ENCODE data around the gene ZFC3H1. TPM values are rescaled to one million over a fixed set of nuclear protein-coding genes. Genes with fewer than 3 reads are reported as not detected.

Gene ZFC3H1
- total RNA-seq, 1 donor from 2014 or later = 15.2 TPM

- ATAC-seq = no peak
Measured at GRCh38 chr12:71645268-71645667, 18.4 kb downstream of the ZFC3H1 start.

GRCh38 chr12:71642264-71642663 is 21.4 kb downstream of the ZFC3H1 start:
- intact Hi-C loops (cut with DNase I) = no loop called here
- DNase-seq (ENCODE audit: missing footprints) = no peak
- no peak for ATAC-seq

More at GRCh38 chr12:71645268-71645667, 18.4 kb downstream of the ZFC3H1 start:
- intact Hi-C loops (cut with DNase I) = no loop called here
- no peak for DNase-seq (ENCODE audit: missing footprints)

GRCh38 chr12:71641390-71641789 is 22.3 kb downstream of the ZFC3H1 start:
- no peak for ATAC-seq
- DNase-seq (ENCODE audit: missing footprints) = no peak
- intact Hi-C loops (cut with DNase I) = no loop called here

GRCh38 chr12:71640316-71640715 is 23.3 kb downstream of the ZFC3H1 start:
- DNase-seq (ENCODE audit: missing footprints) = no peak
- intact Hi-C loops (cut with DNase I) = no loop called here
- ATAC-seq = no peak

- intact Hi-C loops (cut with DNase I) = loop anchor here (5.0 kb wide), 2 partner anchors 108 to 222 kb away; no protein-coding TSS in a partner anchor
Measured at GRCh38 chr12:71639341-71639760, 24.3 kb downstream of the ZFC3H1 start.

GRCh38 chr12:71638499-71638898 is 25.1 kb downstream of the ZFC3H1 start:
- ATAC-seq (no peak), DNase-seq (ENCODE audit: missing footprints) (no peak)
- intact Hi-C loops (cut with DNase I) = loop anchor here (5.0 kb wide), 2 partner anchors 109 to 221 kb away; no protein-coding TSS in a partner anchor

More at GRCh38 chr12:71639341-71639760, 24.3 kb downstream of the ZFC3H1 start:
- no peak for DNase-seq (ENCODE audit: missing footprints)
- peak; percentile 52 for ATAC-seq

GRCh38 chr12:71636704-71637115 is 26.9 kb downstream of the ZFC3H1 start:
- intact Hi-C loops (cut with DNase I) = loop anchor here (5.0 kb wide), 2 partner anchors 111 to 219 kb away; no protein-coding TSS in a partner anchor
- ATAC-seq = no peak
- DNase-seq (ENCODE audit: missing footprints) = no peak

- intact Hi-C loops (cut with DNase I) = no loop called here
- DNase-seq (ENCODE audit: missing footprints) (no peak), ATAC-seq (no peak)
Measured at GRCh38 chr12:71627438-71628002, 36.1 kb downstream of the ZFC3H1 start.

GRCh38 chr12:71626768-71627167 is 36.9 kb downstream of the ZFC3H1 start:
- no peak for DNase-seq (ENCODE audit: missing footprints)
- intact Hi-C loops (cut with DNase I) = no loop called here
- ATAC-seq = no peak

GRCh38 chr12:71626098-71626497 is 37.5 kb downstream of the ZFC3H1 start:
- ATAC-seq = no peak
- intact Hi-C loops (cut with DNase I) = no loop called here

GRCh38 chr12:71625476-71625875 is 38.2 kb downstream of the ZFC3H1 start:
- DNase-seq (ENCODE audit: missing footprints) (no peak), ATAC-seq (no peak)
- intact Hi-C loops (cut with DNase I) = no loop called here

More at GRCh38 chr12:71626098-71626497, 37.5 kb downstream of the ZFC3H1 start:
- DNase-seq (ENCODE audit: missing footprints) = no peak

- intact Hi-C loops (cut with DNase I) = no loop called here
- DNase-seq (ENCODE audit: missing footprints) (no peak), ATAC-seq (no peak)
Measured at GRCh38 chr12:71621938-71622337, 41.7 kb downstream of the ZFC3H1 start.

- no peak for ATAC-seq
- DNase-seq (ENCODE audit: missing footprints) = no peak
- intact Hi-C loops (cut with DNase I) = no loop called here
Measured at GRCh38 chr12:71610031-71610795, 53.4 kb downstream of the ZFC3H1 start.

GRCh38 chr12:71607494-71608330 is 55.9 kb downstream of the ZFC3H1 start:
- intact Hi-C loops (cut with DNase I) = no loop called here
- no peak for ATAC-seq
- DNase-seq (ENCODE audit: missing footprints) = no peak

GRCh38 chr12:71605039-71605438 is 58.6 kb downstream of the ZFC3H1 start:
- no peak for ATAC-seq
- intact Hi-C loops (cut with DNase I) = no loop called here

GRCh38 chr12:71602761-71603577 is 60.7 kb downstream of the ZFC3H1 start:
- ATAC-seq = peak; percentile 28
- intact Hi-C loops (cut with DNase I) = no loop called here
- DNase-seq (ENCODE audit: missing footprints) = no peak

More at GRCh38 chr12:71605039-71605438, 58.6 kb downstream of the ZFC3H1 start:
- DNase-seq (ENCODE audit: missing footprints) = no peak

- DNase-seq (ENCODE audit: missing footprints) = no peak
- intact Hi-C loops (cut with DNase I) = no loop called here
- ATAC-seq = no peak
Measured at GRCh38 chr12:71601546-71601945, 62.1 kb downstream of the ZFC3H1 start.

GRCh38 chr12:71599210-71599609 is 64.4 kb downstream of the ZFC3H1 start:
- ATAC-seq (no peak), DNase-seq (ENCODE audit: missing footprints) (no peak)
- intact Hi-C loops (cut with DNase I) = no loop called here

All from Right ventricle myocardium inferior (tissue), 1 donor.